GM12891 (cell line): ENCODE data around the gene SLC22A12.

Experiments
- POLR2A ChIP-seq: IDR thresholded peaks from 2 replicates; pipeline ENCODE4 v1.6.1; 2011; ENCODE audit warnings: low read depth, low read length, control low read depth
- POLR2AphosphoS5 ChIP-seq: IDR thresholded peaks from 2 replicates; pipeline ENCODE4 v1.6.1; 2011; ENCODE audit warnings: low read depth, low read length, control low read depth
- POU2F2 ChIP-seq: IDR thresholded peaks from 2 replicates; pipeline ENCODE4 v1.6.1; 2011; ENCODE audit warnings: low read depth, mild to moderate bottlenecking, control low read depth, low read length, moderate library complexity
- SPI1 ChIP-seq: IDR thresholded peaks from 2 replicates; pipeline ENCODE4 v1.6.1; 2011; ENCODE audit warnings: low read depth, low read length, control low read depth
- TAF1 ChIP-seq: IDR thresholded peaks from 2 replicates; pipeline ENCODE4 v1.6.1; 2011; ENCODE audit warnings: low read depth, low read length, control low read depth

- TF ChIP-seq POLR2A (no peak), POLR2AphosphoS5 (no peak), SPI1 (no peak), TAF1 (no peak), POU2F2 (no peak)
These were observed 10.6 kb upstream of the SLC22A12 start for GRCh38 chr11:64580412-64580811.
